IPS-18c (cell line): ENCODE data around the gene DIP2A.

Experiments used
- H3K4me3 ChIP-seq: 2 replicates; pipeline ENCODE4 v1.7.0; 2013; ENCODE audit warnings: low read depth, mild to moderate bottlenecking, low read length, moderate library complexity; ENCODE audit not compliant: insufficient read depth
- H3K9me3 ChIP-seq: one replicate; pipeline ENCODE4 v1.6.1; 2013; ENCODE audit warnings: mild to moderate bottlenecking, low read length, moderate library complexity; ENCODE audit not compliant: control insufficient read depth, insufficient read depth

Gene DIP2A

DNA sequence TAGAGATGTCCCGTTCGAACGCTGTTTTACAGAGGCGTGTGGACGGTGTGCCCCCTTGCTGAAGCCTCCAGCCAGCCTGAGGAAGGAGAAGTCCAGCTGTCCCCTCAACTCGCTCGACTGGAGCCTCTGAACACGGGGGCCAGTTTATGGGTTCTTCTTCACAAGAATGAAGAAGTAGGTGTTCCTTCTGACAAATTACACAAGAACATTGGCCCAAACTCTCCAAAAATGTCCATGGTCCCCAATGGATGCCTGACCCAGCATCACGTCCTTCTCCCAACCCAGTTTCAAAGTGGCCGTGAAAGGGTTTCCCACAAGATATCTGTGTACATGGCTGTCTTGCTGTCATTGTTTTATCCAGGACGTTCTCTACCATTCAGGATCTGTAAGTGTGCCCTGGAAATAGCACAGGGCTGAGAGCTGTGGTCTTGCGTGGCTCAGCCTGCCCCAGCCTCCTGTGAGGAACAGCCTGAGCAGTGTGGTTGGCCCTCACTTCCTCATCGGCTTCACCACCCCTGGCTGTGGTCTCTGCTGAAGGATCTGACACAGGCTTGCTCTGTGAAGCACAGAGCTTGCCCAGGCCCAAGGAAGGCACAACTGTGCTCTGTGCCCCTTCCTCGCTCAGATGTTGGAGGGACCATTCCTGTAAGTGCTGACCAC is 147.2 kb downstream of the DIP2A start:
- H3K9me3 ChIP-seq = no peaks in the 10 kb centered on the region
- no peak overlapping the region for H3K4me3 ChIP-seq

DNA sequence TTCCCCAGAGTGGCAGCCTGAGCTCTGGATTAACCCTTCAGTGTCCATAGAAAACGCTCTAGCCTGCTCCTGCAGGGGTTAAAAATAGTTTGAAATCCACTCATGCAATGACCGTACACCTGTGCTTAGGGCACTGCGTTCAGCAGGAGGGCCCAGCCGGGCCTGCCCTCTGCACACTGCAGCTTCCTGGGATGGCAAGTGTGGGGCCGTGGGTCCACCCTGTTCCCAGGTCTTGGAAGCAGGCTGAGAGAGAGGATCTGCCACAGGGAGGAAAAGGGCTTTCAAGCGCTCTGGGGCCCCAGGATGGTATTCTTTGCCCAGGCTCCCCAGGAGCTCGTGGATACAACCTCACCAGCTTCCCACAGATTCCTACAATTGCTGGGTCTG is 147.7 kb downstream of the DIP2A start:
- Histone ChIP-seq H3K4me3 (no peak overlapping the region), H3K9me3 (no peaks in the 10 kb centered on the region)

DNA sequence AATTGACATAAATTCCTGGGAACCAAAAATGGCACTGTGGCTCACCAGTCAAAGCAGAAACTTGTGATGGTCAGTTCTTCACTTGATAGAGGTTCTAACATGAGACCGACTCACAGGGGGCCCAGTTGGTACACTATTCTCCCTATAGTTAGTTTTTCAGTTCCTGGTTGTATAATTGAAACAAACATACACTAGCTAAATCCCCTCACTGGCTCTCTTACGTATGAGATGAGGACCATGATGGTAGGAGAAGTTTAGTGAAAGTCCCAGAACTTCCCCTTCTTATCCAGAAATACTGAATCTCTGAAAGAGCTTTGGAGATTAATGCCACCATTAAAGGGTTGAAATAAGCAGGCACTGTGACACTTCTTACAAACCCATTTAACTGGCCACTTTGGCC is 148.9 kb downstream of the DIP2A start:
- H3K9me3 ChIP-seq = no peaks in the 10 kb centered on the region
- no peak overlapping the region for H3K4me3 ChIP-seq

DNA sequence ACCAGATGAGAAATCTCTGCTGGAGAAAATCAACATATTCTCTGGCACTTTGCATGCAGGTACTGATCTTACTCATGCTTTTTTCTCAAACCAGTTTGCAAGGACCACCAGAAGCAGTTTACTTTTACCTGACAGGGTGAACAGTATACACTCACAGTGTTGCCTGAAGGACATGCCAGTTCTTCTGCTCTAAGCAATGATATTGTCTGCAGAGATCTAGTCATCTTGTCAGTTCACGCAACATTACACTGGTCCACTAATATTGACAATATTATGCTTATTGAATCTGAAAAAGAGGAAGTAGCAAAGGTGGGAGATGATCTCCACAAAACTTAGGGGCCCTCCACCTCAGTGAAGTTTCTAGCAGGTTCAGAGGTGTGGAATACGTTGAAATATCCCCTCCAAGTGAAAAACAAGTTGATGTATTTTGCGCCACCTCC is 150.0 kb downstream of the DIP2A start:
- no peak overlapping the region for H3K4me3 ChIP-seq
- H3K9me3 ChIP-seq = no peaks in the 10 kb centered on the region

DNA sequence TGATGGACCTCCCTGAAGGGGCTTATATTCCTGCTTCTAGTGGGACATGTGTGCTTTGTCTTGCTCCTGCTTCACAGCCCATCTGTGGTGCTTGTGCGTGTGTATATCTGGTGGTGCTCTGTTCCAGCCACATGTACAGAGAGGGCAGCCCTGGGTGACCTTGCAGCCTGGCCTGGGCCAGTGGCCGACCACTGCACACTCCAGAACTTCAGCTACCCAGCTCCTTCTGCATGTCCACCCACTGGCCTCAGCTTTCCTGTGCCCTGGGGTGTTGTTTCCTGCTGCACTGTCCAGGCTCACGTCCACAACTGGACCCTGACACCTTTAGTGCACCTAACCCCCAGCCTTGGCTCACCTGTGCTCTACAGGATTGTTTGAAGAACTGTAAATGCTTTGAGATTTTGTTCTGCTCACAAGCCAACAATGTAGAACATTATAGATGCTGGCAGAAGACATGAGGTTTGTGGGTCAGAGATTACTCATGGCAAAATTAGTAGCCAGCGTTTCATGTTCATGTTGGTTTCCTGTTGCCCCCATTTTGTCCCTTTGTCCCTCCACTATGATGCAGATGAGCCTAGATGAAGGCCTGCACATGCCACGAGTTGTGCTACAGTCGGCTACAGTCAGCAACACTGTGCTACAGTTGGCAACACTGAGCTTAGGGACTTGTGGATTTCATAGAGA is 151.5 kb downstream of the DIP2A start:
- H3K9me3 ChIP-seq = no peaks in the 10 kb centered on the region
- no peak overlapping the region for H3K4me3 ChIP-seq

DNA sequence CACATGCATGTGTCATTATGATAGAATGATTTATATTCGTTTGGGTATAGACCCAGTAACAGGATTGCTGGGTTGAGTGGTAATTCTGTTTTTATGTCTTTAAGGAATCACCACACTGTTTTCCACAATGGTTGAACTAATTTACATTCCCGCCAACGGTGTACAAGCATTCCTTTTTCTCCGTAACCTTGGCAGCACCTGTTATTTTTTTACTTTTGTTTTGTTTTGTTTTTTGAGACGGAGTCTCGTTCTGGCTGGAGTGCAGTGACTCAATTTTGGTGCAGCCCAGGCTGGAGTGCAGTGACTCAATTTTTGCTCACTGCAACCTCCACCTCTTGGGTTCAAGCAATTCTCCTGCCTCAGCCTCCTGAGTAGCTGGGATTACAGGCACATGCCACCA is 154.7 kb downstream of the DIP2A start:
- Histone ChIP-seq H3K4me3 (no peak overlapping the region), H3K9me3 (no peaks in the 10 kb centered on the region)

DNA sequence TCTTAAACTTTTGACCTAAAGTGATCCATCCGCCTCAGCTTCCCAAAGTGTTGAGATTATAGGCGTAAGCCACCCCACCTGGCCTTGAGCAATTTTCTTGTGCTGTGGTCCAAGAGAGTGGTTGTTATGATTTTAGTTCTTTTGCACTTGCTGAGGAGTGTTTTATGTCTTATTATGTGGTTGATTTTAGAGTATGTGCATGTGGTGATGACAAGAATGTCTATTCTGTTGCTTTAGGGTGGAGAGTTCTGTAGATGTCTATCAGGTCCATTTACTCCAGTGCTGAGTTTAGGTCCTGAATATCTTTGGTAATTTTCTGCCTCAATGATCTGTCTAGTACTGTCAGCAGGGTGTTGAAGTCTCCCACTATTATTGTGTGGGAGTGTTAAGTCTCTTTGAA is 157.4 kb downstream of the DIP2A start:
- Histone ChIP-seq H3K9me3 (no peaks in the 10 kb centered on the region), H3K4me3 (no peak overlapping the region)

DNA sequence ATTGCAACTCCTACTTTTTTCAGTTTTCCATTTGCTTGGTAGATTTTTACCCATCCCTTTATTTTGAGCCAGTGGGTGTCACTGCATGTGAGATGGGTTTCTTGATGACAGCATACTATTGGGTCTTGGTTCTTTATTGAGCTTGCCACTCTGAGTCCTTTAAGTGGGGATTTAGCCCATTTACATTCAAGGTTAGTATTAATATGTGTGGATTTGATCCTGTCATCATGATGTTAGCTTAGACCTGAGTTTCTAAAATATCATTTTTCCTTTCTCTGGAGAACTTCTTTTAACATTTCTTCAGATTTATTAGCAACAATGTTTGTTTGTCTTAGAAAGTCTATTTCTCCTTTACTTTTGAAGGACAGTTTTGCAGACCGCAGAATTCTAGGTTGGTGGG is 158.0 kb downstream of the DIP2A start:
- no peaks in the 10 kb centered on the region for H3K9me3 ChIP-seq
- H3K4me3 ChIP-seq = no peak overlapping the region

DNA sequence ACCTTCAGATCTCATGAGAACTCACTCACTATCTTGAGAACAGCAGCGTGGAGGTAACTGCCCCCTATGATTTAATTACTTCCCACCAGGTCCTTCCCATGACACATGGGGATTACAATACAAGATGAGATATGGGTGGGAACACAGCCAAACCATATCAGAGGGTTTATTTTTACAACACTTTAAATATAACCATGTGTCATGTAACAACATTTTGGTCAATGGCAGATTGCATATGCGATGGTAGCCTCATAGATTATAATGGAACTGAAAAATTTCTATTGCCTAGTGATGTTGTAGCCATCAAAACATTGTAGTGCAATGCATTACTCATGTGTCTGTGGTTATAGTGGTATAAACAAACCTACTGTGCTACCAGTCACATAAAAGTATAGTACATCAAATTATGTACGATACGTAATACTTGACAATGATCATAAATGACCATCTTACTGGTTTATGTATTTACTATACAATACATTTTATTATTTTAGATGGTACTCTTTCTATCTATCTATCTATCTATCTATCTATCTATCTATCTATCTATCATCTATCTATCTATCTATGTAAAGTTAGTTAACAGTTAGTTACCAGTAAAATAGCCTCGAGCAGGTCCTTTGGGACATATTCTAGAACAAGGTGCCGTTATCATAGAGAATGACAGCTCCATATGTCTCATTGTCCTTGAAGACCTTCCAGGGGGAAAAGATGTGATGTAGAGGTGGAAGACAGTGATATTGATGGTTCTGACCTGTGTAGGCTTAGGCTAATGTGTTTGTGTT is 158.8 kb downstream of the DIP2A start:
- no peak overlapping the region for H3K4me3 ChIP-seq

DNA sequence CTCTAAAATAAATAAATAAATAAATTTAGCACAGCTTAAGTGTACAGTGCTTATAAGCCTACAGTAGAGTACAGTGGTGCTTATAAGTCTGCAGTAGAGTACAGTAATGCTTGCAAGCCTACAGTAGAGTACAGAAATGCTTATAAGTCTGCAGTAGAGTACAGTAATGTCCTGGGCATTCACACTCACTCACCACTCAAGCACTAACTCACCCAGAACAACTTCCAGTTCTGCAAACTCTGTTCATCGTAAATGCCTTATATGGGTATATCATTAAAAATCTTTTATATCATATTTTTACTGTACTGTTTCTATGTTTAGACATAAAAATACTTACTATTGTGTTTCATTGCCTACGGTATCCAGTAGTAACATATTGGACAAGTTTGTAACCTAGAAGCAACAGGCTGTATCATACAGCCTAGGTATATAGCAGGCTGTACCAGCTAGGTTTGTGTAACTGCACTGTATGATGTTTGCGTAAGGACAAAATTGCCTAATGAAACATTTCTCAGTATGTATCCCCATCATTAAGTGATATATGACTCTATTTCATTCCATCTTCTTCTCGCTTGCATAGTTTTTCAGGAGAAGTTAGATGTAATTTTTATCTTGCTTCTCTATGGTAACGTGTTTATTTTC is 160.2 kb downstream of the DIP2A start:
- Histone ChIP-seq H3K9me3 (no peaks in the 10 kb centered on the region), H3K4me3 (no peak overlapping the region)

More for the DNA sequence above, 158.8 kb downstream of the DIP2A start:
- no peaks in the 10 kb centered on the region for H3K9me3 ChIP-seq
